Pancreas (tissue), 10 donors: ENCODE measurements around the gene DSG4. TPM values are rescaled to one million over a fixed set of nuclear protein-coding genes. Genes with fewer than 3 reads are reported as not detected.
A peak's percentile ranks its signal among the peaks of the same experiment; 100 is the strongest.

Experiments used
- ATAC-seq, 4 donors: fragments of 200-7000 bp; cut with Tn5 transposase; one replicate each; pipeline versions ENCODE4 v1.8.0 to v1.9.1; 2020; ENCODE audit warnings: mild to moderate bottlenecking in 4 of 4, moderate library complexity in 4 of 4
- DNase-seq, 6 donors: peaks; one replicate each; pipeline ENCODE4 v3.0.0-alpha.2; 2020
- FAIRE-seq: peaks from 2 replicates; lab custom pipeline; 2012; peaks lifted over from hg19 to GRCh38; lab: Jason Lieb, UNC
- H3K27ac ChIP-seq, 4 donors: fragments of 200-600 bp; sonication (generic); 1 replicate in 3 of 4; 2 replicates in 1 of 4; pipeline versions ENCODE4 v1.5.0 to v1.8.0; 2020
- H3K27me3 ChIP-seq, 4 donors: fragments of 200-600 bp; one replicate each; pipeline ENCODE4 v1.8.0; 2021
- H3K36me3 ChIP-seq, 3 donors: fragments of 200-600 bp; sonication (generic) in 1 of 3; one replicate each; pipeline versions ENCODE4 v1.5.0 to v1.8.0; 2020 to 2021
- H3K4me1 ChIP-seq, 3 donors: fragments of 200-600 bp; one replicate each; pipeline ENCODE4 v1.8.0; 2021
- H3K4me3 ChIP-seq, 4 donors: fragments of 200-600 bp; sonication (generic) in 2 of 4; one replicate each; pipeline versions ENCODE4 v1.5.0 to v1.8.0; 2020 to 2021
- H3K9me3 ChIP-seq, 4 donors: fragments of 200-600 bp; one replicate each; pipeline ENCODE4 v1.8.0; 2021
- WGBS, 2 donors: extraction: QIAGEN DNeasy Blood & Tissue Kit; methylation state at CpG; one replicate each; pipeline ENCODE4 v1.1.7; 2013; 5-methylcytosine and 5-hydroxymethylcytosine counted together
- intact Hi-C, 3 donors: fragments of 100-400 bp; cut with DNase I; formaldehyde crosslinking; loops; one replicate each; pipeline versions ENCODE4 v1.11.1 to v1.14.2; 2022
- polyA plus RNA-seq, 2 donors: library from polyadenylated mRNA; stranded (reverse); fragments of 200-250 nt; gene quantifications; one replicate each; pipeline ENCODE4 v1.2.3, GENCODE V29; 2013
- total RNA-seq, 6 donors: library from RNA; stranded (reverse); fragmentation: NEBNext Ultra II Directional in 4 of 6; extraction: Animal tissue kit (Norgen Biotek cat#: 25700) in 4 of 6; gene quantifications; one replicate each; pipeline versions ENCODE4 v1.2.1 to v1.2.4, GENCODE V29; 2021 to 2023
- TF ChIP-seq, protein P1 (sequence below), 4 donors: fragments of 200-600 bp; sonication (generic) in 3 of 4; IDR thresholded peaks; one replicate each; pipeline versions ENCODE4 v1.5.0 to v1.8.0; 2021; ENCODE audit warnings: antibody characterized with exemption in 4 of 4
- donor health status: healthy with polysubstance abuse.
- donor health status: DM: no; HTN: no; CAD: no; lungs with moderate emphysema.
- donor health status: DM: no; HTN: no; CAD: no.
- donor health status: control.
- donor health status: control.
- donor health status: Bipolar disorder and iron deficiency.
- donor health status: DM: yes; HTN: yes; CAD: no.
- donor health status: DM: no; HTN: no; CAD: no.
- donor health status: DM: no; HTN: no; CAD: no.
- donor health status: DM: yes; HTN: yes; CAD: no.

Gene DSG4
- total and polyA plus RNA-seq, 8 donors = not detected

DNA sequence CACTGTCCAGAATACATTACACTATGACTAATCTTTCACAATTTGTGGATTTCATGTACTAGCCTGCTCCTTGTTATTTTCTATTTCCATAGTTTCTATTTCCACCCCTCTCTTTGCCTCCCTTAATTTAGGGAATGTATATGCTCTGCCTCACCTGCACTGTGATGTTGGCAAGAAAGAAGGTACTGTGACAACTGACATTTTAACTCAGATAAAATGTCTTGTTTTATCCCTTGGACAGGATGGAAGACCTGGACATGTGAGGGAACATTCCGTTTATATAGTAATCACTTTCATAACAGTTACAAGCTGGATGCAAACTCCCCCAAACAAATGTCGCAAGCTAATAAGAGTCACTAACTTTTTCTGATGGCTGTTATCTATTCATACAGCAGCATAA lies 49.4 kb downstream of the DSG4 start:
- TF ChIP-seq, protein P1, sequence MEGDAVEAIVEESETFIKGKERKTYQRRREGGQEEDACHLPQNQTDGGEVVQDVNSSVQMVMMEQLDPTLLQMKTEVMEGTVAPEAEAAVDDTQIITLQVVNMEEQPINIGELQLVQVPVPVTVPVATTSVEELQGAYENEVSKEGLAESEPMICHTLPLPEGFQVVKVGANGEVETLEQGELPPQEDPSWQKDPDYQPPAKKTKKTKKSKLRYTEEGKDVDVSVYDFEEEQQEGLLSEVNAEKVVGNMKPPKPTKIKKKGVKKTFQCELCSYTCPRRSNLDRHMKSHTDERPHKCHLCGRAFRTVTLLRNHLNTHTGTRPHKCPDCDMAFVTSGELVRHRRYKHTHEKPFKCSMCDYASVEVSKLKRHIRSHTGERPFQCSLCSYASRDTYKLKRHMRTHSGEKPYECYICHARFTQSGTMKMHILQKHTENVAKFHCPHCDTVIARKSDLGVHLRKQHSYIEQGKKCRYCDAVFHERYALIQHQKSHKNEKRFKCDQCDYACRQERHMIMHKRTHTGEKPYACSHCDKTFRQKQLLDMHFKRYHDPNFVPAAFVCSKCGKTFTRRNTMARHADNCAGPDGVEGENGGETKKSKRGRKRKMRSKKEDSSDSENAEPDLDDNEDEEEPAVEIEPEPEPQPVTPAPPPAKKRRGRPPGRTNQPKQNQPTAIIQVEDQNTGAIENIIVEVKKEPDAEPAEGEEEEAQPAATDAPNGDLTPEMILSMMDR (IDR thresholded peaks at IDR 0.05) = no peak

DNA sequence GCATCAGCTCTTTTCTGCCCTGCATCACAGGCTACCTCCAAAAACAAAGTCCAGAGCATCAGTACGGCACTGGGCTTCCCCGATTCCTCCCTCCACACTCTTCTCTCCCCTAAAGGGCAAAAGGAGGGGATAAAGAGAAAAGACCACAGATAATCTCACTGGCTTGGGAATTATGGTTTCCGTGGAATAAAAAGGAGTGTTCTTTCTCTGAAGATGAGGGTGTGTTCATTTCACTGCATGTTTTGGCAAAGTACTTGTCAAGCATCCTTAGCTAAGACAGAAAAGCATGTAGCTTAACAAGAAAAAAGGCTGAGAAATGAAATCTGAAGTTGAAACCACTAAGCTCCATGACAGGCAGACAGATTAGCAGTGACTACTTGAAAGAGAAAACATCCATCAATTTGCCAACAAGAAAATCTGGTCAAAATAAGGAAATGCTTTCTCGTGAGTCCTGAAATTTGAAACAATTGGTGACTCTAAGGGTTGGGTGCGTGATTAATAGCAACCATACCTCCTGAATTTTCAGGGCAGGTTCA lies 50.4 kb downstream of the DSG4 start:
- no peaks in the 10 kb centered on the region for H3K36me3 ChIP-seq
- intact Hi-C loops = no loop called here

More for the DNA sequence above, 49.4 kb downstream of the DSG4 start:
- intact Hi-C loops = no loop called here
- Histone ChIP-seq H3K4me1 (no peaks in the 10 kb centered on the region), H3K4me3 (no peak overlapping the region), H3K36me3 (no peaks in the 10 kb centered on the region), H3K9me3 (no peaks in the 10 kb centered on the region), H3K27me3 (no peaks in the 10 kb centered on the region), H3K27ac (no peak overlapping the region)
- 63 to 70% methylated on average over 2 of the region's 2 CpGs for WGBS, 2 donors
- ATAC-seq (no peak), FAIRE-seq (no peak), DNase-seq (no peak)

DNA sequence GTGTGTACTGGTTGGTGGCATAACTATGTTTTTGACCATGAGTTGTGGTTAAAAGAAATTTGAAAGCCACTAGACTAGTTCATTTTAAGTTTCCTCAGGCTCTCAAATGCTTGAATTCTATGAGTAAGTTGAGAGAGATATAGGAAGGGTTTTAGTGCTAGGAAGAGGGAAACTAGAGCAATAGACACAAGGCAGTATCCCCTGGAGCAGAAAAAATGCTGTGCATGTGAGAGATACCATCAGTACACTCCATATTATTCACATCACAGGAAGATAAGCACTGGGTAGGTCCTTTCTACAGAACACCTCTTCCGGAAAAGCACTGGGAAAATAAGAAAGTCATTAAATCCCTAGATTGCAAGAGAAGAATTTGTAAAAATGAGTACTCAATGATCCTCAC lies 51.6 kb downstream of the DSG4 start:
- H3K4me3 ChIP-seq = no peak overlapping the region
- no peak for FAIRE-seq
- ATAC-seq = no peak
- H3K9me3 ChIP-seq = no peaks in the 10 kb centered on the region
- no peaks in the 10 kb centered on the region for H3K4me1 ChIP-seq
- H3K27ac ChIP-seq = no peak overlapping the region
- H3K27me3 ChIP-seq = no peaks in the 10 kb centered on the region
- 89 to 96% methylated on average over 1 of the region's 1 CpG for WGBS, 2 donors
- TF ChIP-seq, protein P1 (IDR thresholded peaks at IDR 0.05) = no peak
- DNase-seq = no peak
- intact Hi-C loops = no loop called here
- H3K36me3 ChIP-seq = no peaks in the 10 kb centered on the region

More for the DNA sequence above, 50.4 kb downstream of the DSG4 start:
- Histone ChIP-seq H3K4me1 (no peaks in the 10 kb centered on the region), H3K4me3 (no peak overlapping the region), H3K27me3 (no peaks in the 10 kb centered on the region), H3K9me3 (no peaks in the 10 kb centered on the region), H3K27ac (no peak overlapping the region)
- DNase-seq (no peak), ATAC-seq (no peak), FAIRE-seq (no peak)
- WGBS, 2 donors = 71 to 84% methylated on average over 5 of the region's 5 CpGs
- TF ChIP-seq, protein P1 (IDR thresholded peaks at IDR 0.05) = no peak

DNA sequence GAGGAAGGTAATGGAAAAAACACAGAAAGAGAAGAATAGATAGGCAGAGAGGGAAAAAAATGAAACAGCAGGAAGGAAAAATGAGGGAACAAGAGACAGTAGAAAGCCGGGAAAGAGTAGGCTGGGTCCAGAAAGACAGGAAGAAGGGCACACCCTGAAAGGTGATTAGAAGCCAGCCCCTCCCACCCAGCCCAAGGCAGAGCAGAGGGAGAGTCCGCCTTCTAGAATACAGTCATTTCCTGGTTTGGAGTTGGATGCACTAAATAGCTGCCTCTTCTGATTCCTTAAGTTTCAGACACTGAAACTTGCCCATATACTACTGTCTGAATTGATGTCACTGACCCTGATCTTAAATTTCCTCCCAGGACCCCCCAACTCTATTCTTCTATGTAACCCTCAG lies 53.0 kb downstream of the DSG4 start:
- no peak for FAIRE-seq
- TF ChIP-seq, protein P1 (IDR thresholded peaks at IDR 0.05) = no peak
- peak in 2 of 4 donors; percentile 37 to 50 for ATAC-seq
- intact Hi-C loops = no loop called here
- Histone ChIP-seq H3K27ac (no peak overlapping the region), H3K27me3 (no peaks in the 10 kb centered on the region), H3K9me3 (no peaks in the 10 kb centered on the region), H3K4me1 (no peaks in the 10 kb centered on the region), H3K36me3 (no peaks in the 10 kb centered on the region), H3K4me3 (no peak overlapping the region)
- WGBS, 2 donors = 56 to 64% methylated on average over 2 of the region's 2 CpGs
- DNase-seq = no peak

DNA sequence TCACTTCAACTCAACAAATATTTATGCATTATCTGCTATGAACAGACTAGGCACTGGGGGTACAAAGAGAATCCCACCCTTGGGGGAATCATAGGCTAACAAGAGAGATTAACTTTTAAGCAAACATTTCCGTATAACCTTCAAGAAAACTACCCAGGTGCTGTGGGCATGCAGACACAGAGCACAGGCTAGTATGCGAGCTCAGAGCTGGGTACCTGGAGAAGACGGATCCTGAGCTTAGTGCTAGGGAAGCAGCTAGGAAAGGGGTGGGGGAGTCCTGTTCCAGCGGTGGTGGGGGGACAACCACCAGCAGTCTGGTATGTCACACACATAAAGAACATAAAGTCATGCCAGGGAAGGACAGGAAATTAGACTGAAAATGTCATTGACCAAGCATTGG lies 53.5 kb downstream of the DSG4 start:
- FAIRE-seq (no peak), ATAC-seq (no peak), DNase-seq (no peak)
- Histone ChIP-seq H3K4me3 (no peak overlapping the region), H3K27ac (no peak overlapping the region), H3K4me1 (no peaks in the 10 kb centered on the region), H3K36me3 (no peaks in the 10 kb centered on the region), H3K27me3 (no peaks in the 10 kb centered on the region), H3K9me3 (no peaks in the 10 kb centered on the region)
- 66 to 67% methylated on average over 4 of the region's 4 CpGs for WGBS, 2 donors
- intact Hi-C loops = no loop called here
- TF ChIP-seq, protein P1 (IDR thresholded peaks at IDR 0.05) = no peak
